ENCODE measurements around the gene DNAJB1. TPM values are rescaled to one million over a fixed set of nuclear protein-coding genes. Genes with fewer than 3 reads are reported as not detected.
"Not testable (repeated sequence)": the region's sequence is repeated elsewhere in the genome, so short reads cannot be mapped to it uniquely, and the experiment has no call there.

The DNAJB1 gene
- total RNA-seq, 1 experiment from 2014 or later = 149 TPM

- intact Hi-C loops (cut with micrococcal nuclease; ENCODE audit: unreplicated experiment); BruUV-seq (replicated peaks); POLR2A ChIA-PET: not testable (repeated sequence)
These were observed 33.2 kb upstream of the DNAJB1 start for GRCh38 chr19:14551134-14552005.

GRCh38 chr19:14550201-14550754, 32.1 kb upstream of the DNAJB1 start:
- H3K4me1 ChIP-seq (ENCODE audit: control insufficient read depth, insufficient read depth, low read length) = peaks cover 42% of the 10 kb centered on the region
- ChIA-PET POLR2A (interaction anchor here (0.6 kb wide), 1 partner anchor 127 kb away, joined by 15 read pairs; no protein-coding TSS in a partner anchor), CTCF (interaction anchor here (0.6 kb wide), 1 partner anchor 1497 kb away, joined by 3 read pairs; no protein-coding TSS in a partner anchor)
- H3K27me3 ChIP-seq (ENCODE audit: control insufficient read depth, insufficient read depth, low read length) = no peaks in the 10 kb centered on the region
- TF ChIP-seq SIN3A (IDR thresholded peaks at IDR 0.05; ENCODE audit: borderline replicate concordance, insufficient read depth, low read depth, low read length) = no peak
- TF ChIP-seq TCF7L2 (IDR thresholded peaks at IDR 0.05; ENCODE audit: low read depth, low read length) = no peak
- TF ChIP-seq REST (IDR thresholded peaks at IDR 0.05; ENCODE audit: insufficient read depth in 1 of 2, low read depth in 2 of 2, low read length in 1 of 2) = no peak
- TF ChIP-seq CTCF (IDR thresholded peaks at IDR 0.05) = no peak
- no peak for TF ChIP-seq POLR2AphosphoS5 (IDR thresholded peaks at IDR 0.05; ENCODE audit: low read depth, low read length)
- intact Hi-C loops (cut with micrococcal nuclease; ENCODE audit: unreplicated experiment) (no loop called here), in situ Hi-C loops (cut with HindIII; ENCODE audit: low pct_unique_long_range_greater_than_20kb, low sequenced_read_pairs) (no loop called here)
- H3K36me3 ChIP-seq (ENCODE audit: control insufficient read depth, insufficient read depth, low read length) = no peaks in the 10 kb centered on the region
- peak; percentile 73 for ATAC-seq
- no TSS peak for BruUV-seq (replicated peaks)
- no peaks in the 10 kb centered on the region for H3K9me3 ChIP-seq (ENCODE audit: control insufficient read depth, insufficient read depth, low read depth, low read length)
- DNase-seq (ENCODE audit: low read depth, low spot score) = no peak
- peak overlapping the region in 1 of 2 experiments; percentile 16; a peak in 1 of 4 replicates for H3K4me3 ChIP-seq (ENCODE audit: low read depth in 2 of 2, low read length in 2 of 2)
- peak overlapping the region; percentile 78 for H3K27ac ChIP-seq (ENCODE audit: low read length)

More at GRCh38 chr19:14551134-14552005, 33.2 kb upstream of the DNAJB1 start:
- H3K4me3 ChIP-seq (ENCODE audit: low read depth in 2 of 2, low read length in 2 of 2); H3K36me3 ChIP-seq (ENCODE audit: control insufficient read depth, insufficient read depth, low read length); DNase-seq (ENCODE audit: low read depth, low spot score); CTCF ChIA-PET; in situ Hi-C loops (cut with HindIII; ENCODE audit: low pct_unique_long_range_greater_than_20kb, low sequenced_read_pairs); H3K9me3 ChIP-seq (ENCODE audit: control insufficient read depth, insufficient read depth, low read depth, low read length); H3K27me3 ChIP-seq (ENCODE audit: control insufficient read depth, insufficient read depth, low read length): not testable (repeated sequence)
- H3K27ac ChIP-seq (ENCODE audit: low read length) = peak overlapping the region; percentile 78
- H3K4me1 ChIP-seq (ENCODE audit: control insufficient read depth, insufficient read depth, low read length) = peaks cover 43% of the 10 kb centered on the region
- ATAC-seq = peak; percentile 47

GRCh38 chr19:14545716-14546082, 27.5 kb upstream of the DNAJB1 start:
- in situ Hi-C loops (cut with HindIII; ENCODE audit: low pct_unique_long_range_greater_than_20kb, low sequenced_read_pairs) (no loop called here), intact Hi-C loops (cut with micrococcal nuclease; ENCODE audit: unreplicated experiment) (no loop called here)
- POLR2A ChIA-PET = no interaction called here
- Histone ChIP-seq H3K4me1 (ENCODE audit: control insufficient read depth, insufficient read depth, low read length) (peaks cover 13% of the 10 kb centered on the region), H3K27ac (ENCODE audit: low read length) (no peak overlapping the region), H3K9me3 (ENCODE audit: control insufficient read depth, insufficient read depth, low read depth, low read length) (no peaks in the 10 kb centered on the region), H3K36me3 (ENCODE audit: control insufficient read depth, insufficient read depth, low read length) (no peaks in the 10 kb centered on the region), H3K4me3 (ENCODE audit: low read depth in 2 of 2, low read length in 2 of 2) (no peak overlapping the region), H3K27me3 (ENCODE audit: control insufficient read depth, insufficient read depth, low read length) (no peaks in the 10 kb centered on the region)
- TF ChIP-seq TCF7L2 (IDR thresholded peaks at IDR 0.05; ENCODE audit: low read depth, low read length) (no peak), SIN3A (IDR thresholded peaks at IDR 0.05; ENCODE audit: borderline replicate concordance, insufficient read depth, low read depth, low read length) (no peak), REST (IDR thresholded peaks at IDR 0.05; ENCODE audit: insufficient read depth in 1 of 2, low read depth in 2 of 2, low read length in 1 of 2) (no peak), CTCF (IDR thresholded peaks at IDR 0.05) (no peak), POLR2AphosphoS5 (IDR thresholded peaks at IDR 0.05; ENCODE audit: low read depth, low read length) (no peak)
- ATAC-seq (no peak), DNase-seq (ENCODE audit: low read depth, low spot score) (no peak)
- BruUV-seq (replicated peaks) = no TSS peak
- CTCF ChIA-PET = no interaction called here

Measured in Panc1 (cell line).